Transverse colon (tissue), 3 donors: ENCODE measurements around the gene GORAB.

Experiments used
- POLR2A ChIP-seq: fragments of 450-650 bp; IDR thresholded peaks from one replicate; pipeline ENCODE4 v1.6.1; 2016; ENCODE audit warnings: antibody characterized with exemption, mild to moderate bottlenecking, moderate library complexity
- TF ChIP-seq, protein P1 (sequence below), 5 experiments: fragments of 200-600 bp in 3 of 5; fragments of 450-650 bp in 2 of 5; sonication (generic) in 3 of 5; IDR thresholded peaks; 1 replicate in 2 of 5; 2 replicates in 3 of 5; pipeline ENCODE4 v1.5.1; 2016 to 2017; ENCODE audit warnings: antibody characterized with exemption in 5 of 5, inconsistent platforms in 3 of 5, mild to moderate bottlenecking in 2 of 5, moderate library complexity in 1 of 5

DNA sequence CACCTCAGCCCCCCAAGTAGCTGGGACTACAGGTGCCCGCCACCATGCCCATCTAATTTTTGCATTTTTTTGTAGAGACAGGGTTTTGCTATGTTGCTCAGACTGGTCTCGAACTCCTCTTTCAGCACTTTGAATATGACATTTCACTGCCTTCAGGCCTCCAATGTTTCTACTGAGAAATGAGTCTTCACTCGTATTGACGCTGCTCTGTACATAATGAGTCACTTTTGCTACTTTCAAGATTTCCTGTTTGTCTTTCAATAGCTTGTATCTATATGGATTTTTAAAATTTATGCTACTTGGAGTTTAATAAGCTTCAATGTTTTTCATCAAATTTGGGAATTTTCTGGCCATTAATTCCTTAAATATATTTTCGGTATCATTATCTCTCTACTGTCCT lies 64.7 kb downstream of the GORAB start:
- TF ChIP-seq, protein P1, sequence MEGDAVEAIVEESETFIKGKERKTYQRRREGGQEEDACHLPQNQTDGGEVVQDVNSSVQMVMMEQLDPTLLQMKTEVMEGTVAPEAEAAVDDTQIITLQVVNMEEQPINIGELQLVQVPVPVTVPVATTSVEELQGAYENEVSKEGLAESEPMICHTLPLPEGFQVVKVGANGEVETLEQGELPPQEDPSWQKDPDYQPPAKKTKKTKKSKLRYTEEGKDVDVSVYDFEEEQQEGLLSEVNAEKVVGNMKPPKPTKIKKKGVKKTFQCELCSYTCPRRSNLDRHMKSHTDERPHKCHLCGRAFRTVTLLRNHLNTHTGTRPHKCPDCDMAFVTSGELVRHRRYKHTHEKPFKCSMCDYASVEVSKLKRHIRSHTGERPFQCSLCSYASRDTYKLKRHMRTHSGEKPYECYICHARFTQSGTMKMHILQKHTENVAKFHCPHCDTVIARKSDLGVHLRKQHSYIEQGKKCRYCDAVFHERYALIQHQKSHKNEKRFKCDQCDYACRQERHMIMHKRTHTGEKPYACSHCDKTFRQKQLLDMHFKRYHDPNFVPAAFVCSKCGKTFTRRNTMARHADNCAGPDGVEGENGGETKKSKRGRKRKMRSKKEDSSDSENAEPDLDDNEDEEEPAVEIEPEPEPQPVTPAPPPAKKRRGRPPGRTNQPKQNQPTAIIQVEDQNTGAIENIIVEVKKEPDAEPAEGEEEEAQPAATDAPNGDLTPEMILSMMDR (IDR thresholded peaks at IDR 0.05): no peak
- no peak for TF ChIP-seq POLR2A
